Progenitor cell of endocrine pancreas (in vitro differentiated cells): ENCODE results near the gene WNT2B. TPM values are rescaled to one million over a fixed set of nuclear protein-coding genes. Genes with fewer than 3 reads are reported as not detected.

Source experiments
- DNase-seq: peaks from one replicate; pipeline ENCODE4 v3.0.0; 2021; ENCODE audit warnings: low spot score; ENCODE audit not compliant: unreplicated experiment
- H3K27ac Mint-ChIP-seq: 2 replicates; pipeline ENCODE4 v1.8.0; 2021; ENCODE audit warnings: mild to moderate bottlenecking, moderate library complexity, mixed read lengths
- H3K27me3 Mint-ChIP-seq: 2 replicates; pipeline ENCODE4 v1.8.0; 2021; ENCODE audit warnings: mixed read lengths
- H3K36me3 Mint-ChIP-seq: 2 replicates; pipeline ENCODE4 v1.8.0; 2022; ENCODE audit warnings: mixed read lengths; ENCODE audit not compliant: insufficient read depth
- H3K4me1 Mint-ChIP-seq: 2 replicates; pipeline ENCODE4 v1.8.0; 2021; ENCODE audit warnings: low read depth, mixed read lengths
- H3K4me3 Mint-ChIP-seq: 2 replicates; pipeline ENCODE4 v1.8.0; 2021; ENCODE audit warnings: low read depth, mild to moderate bottlenecking, moderate library complexity, mixed read lengths
- H3K9me3 Mint-ChIP-seq: 2 replicates; pipeline ENCODE4 v1.8.0; 2021; ENCODE audit warnings: low read depth, mixed read lengths
- CTCF ChIP-seq: fragments of 200-600 bp; sonication (generic); IDR thresholded peaks from one replicate; pipeline ENCODE4 v1.5.0; 2021; ENCODE audit warnings: antibody characterized with exemption, mild to moderate bottlenecking; ENCODE audit not compliant: unreplicated experiment
- total RNA-seq: library from RNA; stranded (reverse); gene quantifications from 2 replicates; pipeline ENCODE4 v1.2.1, GENCODE V29; 2021

The WNT2B gene
- total RNA-seq, 1 donor from 2014 or later, result 0.77 TPM

GRCh38 chr1:112533029-112533428, 24.3 kb downstream of the WNT2B start:
- no peak for TF ChIP-seq CTCF
- H3K4me1 Mint-ChIP-seq, result no peaks in the 10 kb centered on the region
- no peak overlapping the region for H3K27ac Mint-ChIP-seq
- no peaks in the 10 kb centered on the region for H3K9me3 Mint-ChIP-seq
- no peaks in the 10 kb centered on the region for H3K36me3 Mint-ChIP-seq
- no peak for DNase-seq
- no peak overlapping the region for H3K4me3 Mint-ChIP-seq
- H3K27me3 Mint-ChIP-seq, result no peaks in the 10 kb centered on the region

GRCh38 chr1:112536561-112536960, 27.8 kb downstream of the WNT2B start:
- Mint-ChIP-seq H3K36me3 (peaks cover 1% of the 10 kb centered on the region), H3K9me3 (no peaks in the 10 kb centered on the region), H3K27me3 (no peaks in the 10 kb centered on the region), H3K4me1 (no peaks in the 10 kb centered on the region), H3K4me3 (no peak overlapping the region), H3K27ac (no peak overlapping the region)
- TF ChIP-seq CTCF, result no peak
- no peak for DNase-seq

DNA sequence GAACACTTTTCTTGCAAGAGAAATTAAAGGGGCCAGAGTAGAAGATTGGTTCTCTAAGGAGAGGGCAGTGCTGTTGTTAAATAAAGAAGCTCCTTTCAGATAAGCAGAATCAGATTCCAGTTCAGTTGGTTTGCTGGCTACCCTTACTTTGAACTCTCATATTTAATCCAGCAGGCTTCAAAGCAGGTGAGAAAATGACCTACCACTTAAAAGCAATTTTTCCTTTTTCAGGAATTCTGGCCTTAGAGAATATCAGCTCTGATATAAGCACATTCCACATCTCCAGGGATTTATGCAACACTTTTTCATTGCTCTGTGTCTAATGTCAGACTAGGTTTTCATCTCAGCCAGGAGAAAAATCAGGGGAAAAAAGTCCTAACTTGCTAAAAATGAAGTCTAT, 28.7 kb downstream of the WNT2B start:
- H3K4me3 Mint-ChIP-seq, result no peak overlapping the region

GRCh38 chr1:112538883-112539282, 30.1 kb downstream of the WNT2B start:
- Mint-ChIP-seq H3K27ac (no peak overlapping the region), H3K4me3 (no peak overlapping the region), H3K4me1 (peaks cover 6% of the 10 kb centered on the region), H3K9me3 (no peaks in the 10 kb centered on the region), H3K36me3 (peaks cover 1% of the 10 kb centered on the region), H3K27me3 (no peaks in the 10 kb centered on the region)
- no peak for TF ChIP-seq CTCF
- DNase-seq, result no peak

More for the DNA sequence above, 28.7 kb downstream of the WNT2B start:
- no peaks in the 10 kb centered on the region for H3K9me3 Mint-ChIP-seq
- no peaks in the 10 kb centered on the region for H3K27me3 Mint-ChIP-seq
- TF ChIP-seq CTCF, result no peak
- H3K4me1 Mint-ChIP-seq, result peaks cover 6% of the 10 kb centered on the region
- DNase-seq, result no peak
- H3K36me3 Mint-ChIP-seq, result peaks cover 1% of the 10 kb centered on the region
- no peak overlapping the region for H3K27ac Mint-ChIP-seq

DNA sequence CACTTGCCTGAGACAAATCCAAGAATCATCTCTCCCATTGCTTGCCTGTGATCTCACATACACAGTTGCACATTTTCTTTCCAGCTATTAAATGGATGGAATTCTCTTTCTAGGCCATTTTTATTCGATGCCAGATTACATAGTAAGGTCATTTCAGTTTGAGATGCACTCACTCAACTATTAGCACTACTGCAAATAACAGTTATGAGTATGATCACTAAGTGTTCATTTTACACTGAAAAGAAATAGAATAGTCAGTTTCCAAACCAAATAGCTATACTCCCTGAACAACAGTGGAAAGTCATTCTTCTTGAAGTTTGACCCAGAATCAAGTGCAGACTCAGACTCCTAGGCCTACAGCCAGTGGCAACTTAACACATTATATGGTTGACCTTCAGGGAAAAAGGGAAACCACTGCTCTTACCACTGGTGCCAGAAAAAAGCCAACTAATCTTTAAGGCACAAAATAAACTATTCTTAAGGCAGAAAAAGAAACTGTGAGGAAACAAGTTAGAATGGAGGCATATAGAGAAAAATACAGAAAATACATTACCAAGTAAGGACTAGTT, 31.5 kb downstream of the WNT2B start:
- Mint-ChIP-seq H3K27ac (no peak overlapping the region), H3K4me3 (no peak overlapping the region)

More for the DNA sequence above, 31.5 kb downstream of the WNT2B start:
- H3K36me3 Mint-ChIP-seq, result peaks cover 1% of the 10 kb centered on the region
- H3K9me3 Mint-ChIP-seq, result no peaks in the 10 kb centered on the region
- H3K27me3 Mint-ChIP-seq, result no peaks in the 10 kb centered on the region
- no peak for DNase-seq
- no peak for TF ChIP-seq CTCF
- H3K4me1 Mint-ChIP-seq, result peaks cover 6% of the 10 kb centered on the region
